Activated CD8-positive, alpha-beta memory T cell treated with anti-CD3 and anti-CD28 coated beads, Interleukin-2, amount 50 U/mL, for 48 hours (primary cell): Measurements from ENCODE around the gene LHX2.

Experiments
- DNase-seq: peaks from one replicate; pipeline ENCODE4 v3.0.0-alpha.2; 2020

Gene LHX2

GRCh38 chr9:124035001-124035650 is 23.6 kb downstream of the LHX2 start:
- DNase-seq: no peak

DNA sequence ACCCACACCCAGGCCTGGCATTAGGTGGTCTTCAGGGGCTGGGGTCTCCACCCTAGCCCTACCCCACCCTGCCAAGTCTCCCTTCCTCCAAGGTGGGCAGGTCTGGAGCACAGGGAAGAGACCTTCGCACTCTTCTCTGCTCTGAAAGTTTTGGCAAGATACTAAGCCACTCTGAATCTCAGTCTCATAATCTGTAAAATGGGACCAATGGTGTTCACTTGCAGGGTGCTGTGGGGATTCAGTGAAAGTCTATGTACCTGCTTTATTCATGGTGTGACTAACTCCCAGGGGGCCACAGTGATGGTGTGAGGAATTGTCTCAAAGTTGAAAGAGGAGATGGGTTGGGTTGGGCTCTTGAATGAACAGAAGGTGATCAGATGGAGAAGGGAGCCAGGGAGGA is 25.0 kb downstream of the LHX2 start:
- DNase-seq: no peak

- DNase-seq: no peak
These were observed 26.2 kb downstream of the LHX2 start for GRCh38 chr9:124037790-124038189.

- DNase-seq: no peak
These were observed 26.7 kb downstream of the LHX2 start for GRCh38 chr9:124038239-124038638.

GRCh38 chr9:124038790-124039633 is 27.4 kb downstream of the LHX2 start:
- no peak for DNase-seq

GRCh38 chr9:124040186-124040931 is 28.8 kb downstream of the LHX2 start:
- no peak for DNase-seq

DNA sequence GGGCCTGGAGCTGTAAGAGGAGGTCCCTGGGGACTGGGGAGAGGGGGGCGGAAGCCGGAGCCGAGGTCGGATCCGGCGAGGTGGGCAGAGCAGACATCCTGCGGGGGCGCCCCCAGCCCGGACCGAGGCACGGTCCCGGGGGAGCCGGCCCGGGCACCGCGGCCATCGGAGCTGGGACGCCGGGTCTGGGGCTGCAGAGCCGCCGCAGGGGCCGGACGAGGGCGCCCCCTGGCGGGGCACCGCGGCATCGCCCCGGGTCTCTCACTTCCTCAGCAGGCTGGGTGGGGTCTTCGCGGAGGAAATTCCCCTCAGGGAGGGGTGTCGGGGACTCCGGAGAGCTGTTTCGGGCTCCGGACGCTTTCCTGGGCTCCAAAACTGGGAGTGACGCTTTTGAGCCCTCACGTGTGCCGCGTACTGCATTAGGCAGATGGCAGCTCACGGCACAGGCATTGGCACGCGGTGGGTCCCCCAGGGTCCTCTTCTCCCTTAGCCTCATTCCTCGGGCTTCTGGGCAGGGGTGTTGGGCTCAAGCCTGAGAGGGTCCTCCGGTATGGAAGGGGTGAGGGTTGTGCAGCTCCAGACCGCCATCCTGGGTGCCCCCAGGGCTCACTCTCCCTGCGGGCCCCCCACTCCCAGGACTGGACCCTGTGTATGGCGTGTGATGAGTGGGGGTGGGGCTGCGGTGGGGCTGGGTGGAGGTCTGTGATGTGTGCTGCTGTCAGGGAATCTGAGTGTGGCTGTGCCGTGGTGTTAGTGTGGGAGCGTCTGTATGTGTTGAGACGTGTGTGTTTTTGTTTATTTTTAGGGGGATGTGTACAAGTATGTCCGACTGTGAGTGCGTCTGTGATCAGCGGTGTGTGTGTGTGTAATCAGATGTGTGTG is 29.6 kb downstream of the LHX2 start:
- peak; percentile 88 for DNase-seq

DNA sequence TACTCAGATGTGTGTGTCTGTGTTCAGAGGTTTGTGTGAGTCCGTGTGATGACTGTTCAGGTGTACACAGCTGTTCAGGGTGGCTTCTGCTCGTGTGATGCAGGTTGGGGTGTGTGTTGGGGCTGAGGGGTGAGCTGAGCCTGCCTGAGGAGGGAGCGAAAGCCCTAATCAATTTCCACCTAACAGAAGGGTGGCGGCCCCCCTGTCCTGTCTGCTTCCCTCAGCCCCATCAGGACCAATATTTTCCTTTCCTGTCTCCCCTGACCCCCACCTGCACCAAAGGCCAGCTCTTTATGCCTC is 30.2 kb downstream of the LHX2 start:
- no peak for DNase-seq

- DNase-seq: no peak
These were observed 30.7 kb downstream of the LHX2 start for GRCh38 chr9:124042201-124042721.

DNA sequence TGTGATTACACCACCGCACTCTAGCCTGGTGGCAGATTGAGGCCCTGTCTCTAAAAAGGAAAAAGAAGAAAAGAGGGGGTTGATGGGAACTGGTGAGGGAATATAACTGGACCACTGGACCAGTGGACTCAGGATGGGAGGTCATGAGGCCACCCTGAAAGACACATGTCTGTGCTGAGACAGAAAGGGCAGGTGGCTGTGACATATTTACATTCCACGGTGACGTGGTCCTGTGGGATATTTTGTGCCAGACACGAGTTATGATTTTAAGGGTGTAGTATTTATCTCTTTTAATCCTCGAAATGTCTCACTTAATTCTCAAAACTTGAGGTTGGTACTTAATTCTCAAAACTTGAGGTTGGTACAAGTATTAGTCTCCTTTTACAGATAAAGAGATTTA is 32.9 kb downstream of the LHX2 start:
- DNase-seq: no peak

GRCh38 chr9:124045076-124045829 is 33.7 kb downstream of the LHX2 start:
- no peak for DNase-seq

DNA sequence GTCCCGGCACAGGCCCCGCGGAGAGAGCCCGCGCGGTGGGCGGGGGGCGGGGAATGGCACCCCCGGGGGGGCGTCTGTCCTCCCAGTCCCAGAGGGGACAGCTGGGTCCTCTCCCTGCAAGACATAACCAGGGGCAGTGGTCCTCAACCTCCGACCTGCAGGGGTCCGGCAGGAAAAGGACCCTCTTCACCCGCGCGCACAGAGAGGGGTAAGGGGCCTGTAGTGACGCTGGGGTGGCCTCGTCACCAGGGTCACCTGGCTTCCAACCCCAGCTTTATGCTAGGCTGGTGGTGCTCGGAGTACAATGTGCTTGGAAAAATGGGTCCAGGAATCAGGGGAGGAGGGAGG is 34.2 kb downstream of the LHX2 start:
- no peak for DNase-seq

- DNase-seq: no peak
These were observed 34.6 kb downstream of the LHX2 start for GRCh38 chr9:124046189-124046588.

DNA sequence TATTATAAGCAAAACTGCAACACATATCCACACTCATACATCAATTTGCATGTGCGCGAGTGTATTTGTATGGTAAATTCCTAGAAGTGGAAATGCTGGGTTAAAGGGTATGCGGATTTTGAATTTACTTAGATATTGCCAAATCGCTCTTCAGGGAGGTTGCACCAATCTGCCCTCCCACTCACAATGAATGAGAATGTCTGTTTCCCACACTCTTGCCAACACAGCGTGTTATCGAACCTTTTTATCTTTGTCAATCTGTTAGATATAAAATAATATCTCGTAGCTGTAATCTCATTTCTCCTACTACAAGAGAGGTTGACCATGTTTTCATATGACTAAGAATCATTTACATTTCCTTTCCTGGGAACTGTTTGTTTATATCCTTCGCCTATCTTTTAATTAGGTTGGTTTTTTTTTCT is 35.7 kb downstream of the LHX2 start:
- DNase-seq: no peak

DNA sequence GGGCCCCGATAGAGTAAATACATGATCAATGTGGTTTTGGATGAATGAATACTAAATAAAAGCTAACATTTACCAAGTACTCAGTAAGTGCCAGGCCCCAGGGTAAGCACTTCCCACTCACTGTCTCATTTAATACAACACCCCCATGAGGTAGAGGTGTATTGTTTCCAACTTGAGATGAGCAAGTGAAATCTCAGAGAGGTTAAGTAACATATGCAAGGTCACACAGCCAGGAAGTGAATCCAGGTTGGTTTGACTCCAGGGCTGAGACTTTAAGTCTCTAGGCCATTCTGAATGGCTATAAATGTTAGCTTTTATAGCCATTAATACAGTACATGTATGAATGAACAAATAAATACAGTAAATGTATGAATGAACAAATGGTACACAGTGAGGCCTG is 39.4 kb downstream of the LHX2 start:
- no peak for DNase-seq

DNA sequence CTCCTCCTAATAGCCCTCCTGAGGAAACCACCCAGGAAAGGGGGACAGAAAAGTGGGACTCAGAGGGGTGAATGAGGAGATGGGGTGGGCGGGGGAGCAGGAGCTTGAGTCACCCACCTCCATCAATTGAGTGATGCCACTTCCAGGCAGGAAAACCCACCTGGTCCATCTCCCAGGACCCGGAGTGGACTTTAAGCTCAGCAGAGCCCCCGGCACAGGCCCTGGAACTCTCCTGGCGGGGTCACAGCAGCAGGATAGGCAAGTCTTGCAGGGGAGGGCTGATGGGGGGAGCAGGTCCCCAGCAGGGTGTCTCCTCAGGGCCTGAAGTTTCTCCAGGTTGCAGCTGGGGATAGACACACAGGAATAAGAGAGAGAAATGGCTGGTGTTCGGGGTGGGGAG is 40.8 kb downstream of the LHX2 start:
- DNase-seq: no peak

DNA sequence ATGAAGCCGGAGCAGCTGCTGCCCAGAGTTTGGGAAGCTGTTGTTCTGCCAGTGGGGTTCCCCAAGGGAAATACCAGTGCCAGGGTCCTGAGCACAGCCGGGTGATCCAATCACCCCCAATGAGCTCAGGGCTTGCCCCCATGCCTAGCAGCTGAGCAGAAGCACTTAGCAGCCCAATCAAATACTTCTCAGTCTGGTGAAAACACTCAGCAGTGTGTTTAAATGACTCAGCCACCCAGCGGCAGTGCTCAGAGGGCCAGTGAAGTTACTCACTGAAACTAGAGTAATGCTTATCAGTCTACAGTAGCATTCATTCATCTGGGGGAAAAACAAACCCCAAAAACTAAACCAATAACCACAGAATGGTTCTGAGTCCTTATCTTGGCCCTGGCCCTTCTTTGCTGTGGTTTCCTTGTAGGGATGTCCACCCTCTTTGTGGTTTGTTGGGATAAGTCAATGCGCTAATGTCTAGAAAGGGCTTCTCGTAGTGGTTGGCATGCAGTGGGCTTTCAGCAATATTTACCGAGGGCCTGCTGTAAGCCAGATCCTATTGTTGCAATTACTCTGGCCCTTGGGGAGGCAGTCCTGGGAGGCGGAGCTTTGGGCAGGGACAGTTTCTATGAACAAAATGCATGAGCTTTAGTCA is 43.1 kb downstream of the LHX2 start:
- DNase-seq: no peak

- no peak for DNase-seq
These were observed 49.5 kb downstream of the LHX2 start for GRCh38 chr9:124060844-124061605.

DNA sequence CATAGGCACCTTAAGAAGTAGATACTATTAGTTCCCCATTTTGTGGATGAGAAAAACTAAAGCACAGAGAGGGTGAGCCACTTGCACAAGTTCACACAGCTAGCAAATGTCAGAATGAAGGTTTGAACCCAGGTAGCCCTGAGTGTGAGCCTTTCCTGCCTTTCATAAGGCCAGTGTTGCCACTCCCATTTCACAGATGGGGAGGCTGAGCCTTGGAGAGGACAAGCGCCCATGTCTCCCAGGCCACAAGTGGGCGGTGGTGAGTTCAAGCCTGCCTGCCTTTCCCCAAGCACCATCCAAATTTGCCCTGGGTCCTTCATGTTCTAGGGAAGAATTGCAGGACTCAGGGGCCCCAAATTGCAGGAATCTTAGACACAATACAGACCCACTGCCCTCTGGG is 50.6 kb downstream of the LHX2 start:
- no peak for DNase-seq

GRCh38 chr9:124066783-124067577 is 55.4 kb downstream of the LHX2 start:
- no peak for DNase-seq
